DOHH2 (cell line): ENCODE data around the gene ZFHX3.

Source experiments
- H3F3A ChIP-seq: fragments of 200-600 bp; sonication (generic), shearing (Covaris generic); 2 replicates; pipeline ENCODE4 v1.6.0; 2016; ENCODE audit warnings: antibody characterized with exemption, mild to moderate bottlenecking; ENCODE audit not compliant: control insufficient read depth, insufficient read depth
- H3K27ac ChIP-seq: fragments of 200-600 bp; sonication (generic); 2 replicates; pipeline ENCODE4 v1.5.1; 2014; ENCODE audit warnings: low read depth, mild to moderate bottlenecking, low read length, moderate library complexity
- H3K27me3 ChIP-seq: fragments of 200-600 bp; sonication (generic); 2 replicates; pipeline ENCODE4 v1.6.1; 2014; ENCODE audit warnings: mild to moderate bottlenecking, low read length, mixed read lengths; ENCODE audit not compliant: control insufficient read depth
- H3K36me3 ChIP-seq: fragments of 200-600 bp; sonication (generic); 2 replicates; pipeline ENCODE4 v1.6.1; 2014; ENCODE audit warnings: mild to moderate bottlenecking, low read length, moderate library complexity, mixed read lengths; ENCODE audit not compliant: control insufficient read depth
- H3K4me1 ChIP-seq: fragments of 200-600 bp; sonication (generic); 2 replicates; pipeline ENCODE4 v1.6.1; 2014; ENCODE audit warnings: mild to moderate bottlenecking, low read length, mixed read lengths; ENCODE audit not compliant: control insufficient read depth
- H3K4me2 ChIP-seq: fragments of 200-600 bp; sonication (generic); 2 replicates; pipeline ENCODE4 v1.6.0; 2014; ENCODE audit warnings: mild to moderate bottlenecking, low read length, moderate library complexity
- H3K4me3 ChIP-seq: fragments of 200-600 bp; sonication (generic); 2 replicates; pipeline ENCODE4 v1.5.1; 2014; ENCODE audit warnings: mild to moderate bottlenecking, low read length, mixed read lengths
- H3K79me2 ChIP-seq: fragments of 200-600 bp; sonication (generic); 2 replicates; pipeline ENCODE4 v1.6.1; 2014; ENCODE audit warnings: mild to moderate bottlenecking, low read length, mixed read lengths; ENCODE audit not compliant: control insufficient read depth
- H3K9me2 ChIP-seq: fragments of 200-600 bp; sonication (generic); replicated peaks from 2 replicates; pipeline ENCODE4 v1.6.1; 2014; ENCODE audit warnings: mild to moderate bottlenecking, low read length, mixed read lengths; ENCODE audit not compliant: control insufficient read depth
- H3K9me3 ChIP-seq: fragments of 200-600 bp; sonication (generic); 2 replicates; pipeline ENCODE4 v1.6.1; 2014; ENCODE audit warnings: antibody characterized with exemption, low read length, mixed read lengths; ENCODE audit not compliant: control insufficient read depth, insufficient read depth
- H4K20me1 ChIP-seq: fragments of 200-600 bp; sonication (generic); 2 replicates; pipeline ENCODE4 v1.6.0; 2014; ENCODE audit warnings: low read depth, mild to moderate bottlenecking, antibody characterized with exemption, low read length, moderate library complexity; ENCODE audit not compliant: control insufficient read depth, insufficient read depth
- EZH2phosphoT487 ChIP-seq: fragments of 200-600 bp; sonication (generic); IDR thresholded peaks from 2 replicates; pipeline ENCODE4 v1.6.1; 2017; ENCODE audit warnings: borderline replicate concordance, mild to moderate bottlenecking, antibody characterized with exemption, low read length, moderate library complexity, mixed read lengths
- TF ChIP-seq, protein P1 (sequence below): fragments of 200-600 bp; sonication (generic); IDR thresholded peaks from one replicate; pipeline ENCODE4 v1.5.1; 2014; ENCODE audit warnings: antibody characterized with exemption, mild to moderate bottlenecking, low read depth, low read length; ENCODE audit not compliant: poor library complexity, severe bottlenecking

The ZFHX3 gene

DNA sequence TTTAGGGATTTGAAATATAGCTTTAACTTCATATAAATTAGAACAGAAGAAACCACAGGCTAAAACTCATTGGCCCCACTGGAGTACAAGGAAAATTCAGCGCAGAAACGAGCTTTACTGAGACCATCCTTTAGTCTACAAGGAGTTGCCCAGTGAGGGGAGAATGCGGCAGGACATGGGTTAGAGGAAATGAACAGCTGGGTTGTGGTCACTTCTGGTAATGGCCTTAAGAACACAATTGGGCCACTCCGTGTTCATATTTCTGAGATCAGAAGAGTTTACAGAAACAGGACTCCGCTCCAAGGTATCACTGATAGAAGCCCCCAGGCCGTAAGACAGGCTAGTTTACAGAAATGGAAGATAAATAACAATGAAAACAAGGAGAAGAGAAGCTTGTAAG, 188.3 kb downstream of the ZFHX3 start:
- no peak overlapping the region for H3K4me3 ChIP-seq
- H4K20me1 ChIP-seq = no peaks in the 10 kb centered on the region
- no peaks in the 10 kb centered on the region for H3K27me3 ChIP-seq
- H3K4me1 ChIP-seq = no peaks in the 10 kb centered on the region
- no peak for TF ChIP-seq EZH2phosphoT487
- TF ChIP-seq, protein P1, sequence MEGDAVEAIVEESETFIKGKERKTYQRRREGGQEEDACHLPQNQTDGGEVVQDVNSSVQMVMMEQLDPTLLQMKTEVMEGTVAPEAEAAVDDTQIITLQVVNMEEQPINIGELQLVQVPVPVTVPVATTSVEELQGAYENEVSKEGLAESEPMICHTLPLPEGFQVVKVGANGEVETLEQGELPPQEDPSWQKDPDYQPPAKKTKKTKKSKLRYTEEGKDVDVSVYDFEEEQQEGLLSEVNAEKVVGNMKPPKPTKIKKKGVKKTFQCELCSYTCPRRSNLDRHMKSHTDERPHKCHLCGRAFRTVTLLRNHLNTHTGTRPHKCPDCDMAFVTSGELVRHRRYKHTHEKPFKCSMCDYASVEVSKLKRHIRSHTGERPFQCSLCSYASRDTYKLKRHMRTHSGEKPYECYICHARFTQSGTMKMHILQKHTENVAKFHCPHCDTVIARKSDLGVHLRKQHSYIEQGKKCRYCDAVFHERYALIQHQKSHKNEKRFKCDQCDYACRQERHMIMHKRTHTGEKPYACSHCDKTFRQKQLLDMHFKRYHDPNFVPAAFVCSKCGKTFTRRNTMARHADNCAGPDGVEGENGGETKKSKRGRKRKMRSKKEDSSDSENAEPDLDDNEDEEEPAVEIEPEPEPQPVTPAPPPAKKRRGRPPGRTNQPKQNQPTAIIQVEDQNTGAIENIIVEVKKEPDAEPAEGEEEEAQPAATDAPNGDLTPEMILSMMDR = no peak
- H3K79me2 ChIP-seq = no peaks in the 10 kb centered on the region
- no peak overlapping the region for H3K27ac ChIP-seq
- no peaks in the 10 kb centered on the region for H3K36me3 ChIP-seq
- H3K9me2 ChIP-seq = no peaks in the 10 kb centered on the region
- no peak overlapping the region for H3K4me2 ChIP-seq
- H3K9me3 ChIP-seq = no peaks in the 10 kb centered on the region
- no peaks in the 10 kb centered on the region for H3F3A ChIP-seq

DNA sequence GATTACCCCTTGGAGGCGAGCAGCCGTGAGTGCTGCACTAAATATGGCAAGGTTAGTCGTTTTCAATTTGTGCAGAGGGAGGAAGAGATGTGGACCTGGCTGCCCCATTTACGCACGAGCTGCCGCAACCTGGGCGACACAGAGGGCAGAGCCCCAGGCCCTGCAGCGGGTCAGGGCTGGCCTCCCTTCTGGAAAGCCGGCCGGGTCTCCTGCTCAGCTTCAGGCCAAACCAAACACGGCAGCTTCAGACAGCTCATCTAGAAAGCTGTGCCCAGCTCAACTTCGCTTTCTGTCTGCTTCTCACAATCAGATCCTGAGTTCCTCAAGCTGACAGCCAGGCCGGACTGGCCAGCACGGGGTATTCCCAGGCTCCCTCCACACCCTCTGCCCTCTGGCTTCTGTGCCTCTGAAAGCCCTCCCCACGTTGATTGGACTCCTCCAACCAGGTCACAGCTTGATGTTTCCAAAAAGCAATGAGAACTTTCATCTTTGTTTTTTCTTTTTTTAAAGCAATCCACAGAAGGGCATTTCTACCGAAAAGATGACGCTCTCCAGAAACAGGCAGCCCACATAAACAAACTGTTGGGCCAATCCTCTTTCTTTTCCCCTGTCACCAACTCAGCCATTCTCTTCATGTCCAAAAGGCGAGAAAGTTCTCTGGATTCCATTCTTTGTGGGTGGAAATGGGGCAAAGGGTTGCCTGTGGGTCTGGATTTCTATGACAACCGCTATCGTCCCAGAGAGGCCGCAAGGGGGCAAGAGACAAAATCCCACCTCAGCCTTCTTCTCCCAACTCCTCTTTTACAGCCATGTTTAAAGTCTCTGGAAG, 189.0 kb downstream of the ZFHX3 start:
- Histone ChIP-seq H3K9me3 (no peaks in the 10 kb centered on the region), H3K4me1 (peaks cover 5% of the 10 kb centered on the region), H3F3A (no peaks in the 10 kb centered on the region), H3K4me2 (no peak overlapping the region), H3K79me2 (no peaks in the 10 kb centered on the region), H3K27me3 (no peaks in the 10 kb centered on the region), H3K9me2 (no peaks in the 10 kb centered on the region), H3K36me3 (no peaks in the 10 kb centered on the region), H4K20me1 (no peaks in the 10 kb centered on the region), H3K27ac (no peak overlapping the region), H3K4me3 (no peak overlapping the region)
- TF ChIP-seq EZH2phosphoT487 = no peak
- TF ChIP-seq, protein P1 = no peak

DNA sequence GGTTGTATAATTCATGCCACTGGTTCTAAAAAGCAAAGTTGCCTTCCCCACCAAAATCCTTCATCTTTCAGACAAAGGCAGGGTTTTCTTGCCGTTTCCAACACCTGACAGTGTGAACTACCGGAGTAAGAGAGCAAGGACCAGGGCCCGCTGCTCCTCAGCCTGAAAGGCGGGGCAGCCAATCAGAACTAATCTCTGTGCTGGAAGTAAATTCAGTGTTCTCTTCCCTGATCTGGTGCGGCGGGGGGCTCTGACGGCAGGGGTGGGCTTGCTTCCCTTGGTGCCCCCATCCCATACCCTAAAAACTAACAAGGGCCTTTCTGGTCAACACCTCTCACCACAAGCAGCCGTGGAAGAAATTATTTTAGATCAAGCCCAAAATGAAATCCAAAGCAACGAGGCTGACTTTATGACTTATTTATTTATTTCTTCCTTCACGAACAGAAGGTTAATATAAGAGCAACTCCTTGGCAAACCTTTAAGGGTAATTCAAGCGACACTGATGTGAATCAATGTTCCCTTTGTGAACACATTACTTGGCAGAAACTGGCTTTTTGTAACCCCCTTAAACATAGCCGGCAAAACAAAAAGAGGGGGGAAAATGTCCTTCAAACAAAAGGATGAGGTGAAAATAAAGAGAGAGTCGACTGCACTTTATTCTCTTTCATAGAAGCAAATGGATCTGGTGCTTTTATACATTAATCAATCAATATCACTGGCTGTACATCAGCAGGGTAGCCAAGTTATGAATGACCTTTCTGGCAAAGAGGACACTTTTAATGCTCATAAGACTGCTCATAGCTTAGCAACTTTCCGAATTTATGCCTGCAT, 189.9 kb downstream of the ZFHX3 start:
- Histone ChIP-seq H3K4me1 (peaks cover 12% of the 10 kb centered on the region), H3F3A (no peaks in the 10 kb centered on the region), H3K27me3 (no peaks in the 10 kb centered on the region), H3K27ac (no peak overlapping the region), H3K9me3 (no peaks in the 10 kb centered on the region), H3K9me2 (no peaks in the 10 kb centered on the region), H3K4me2 (no peak overlapping the region), H3K79me2 (no peaks in the 10 kb centered on the region), H3K36me3 (no peaks in the 10 kb centered on the region), H4K20me1 (no peaks in the 10 kb centered on the region), H3K4me3 (no peak overlapping the region)
- no peak for TF ChIP-seq EZH2phosphoT487
- TF ChIP-seq, protein P1 = no peak
